Mesothelial cell of epicardium (in vitro differentiated cells): ENCODE results near the gene TTLL3. TPM values are rescaled to one million over a fixed set of nuclear protein-coding genes. Genes with fewer than 3 reads are reported as not detected.
"Not testable (repeated sequence)": the region's sequence is repeated elsewhere in the genome, so short reads cannot be mapped to it uniquely, and the experiment has no call there.

Experiments
- DNase-seq, 2 experiments: peaks; one replicate each; pipeline ENCODE4 v3.0.0; 2021; ENCODE audit warnings: low spot score in 2 of 2; ENCODE audit not compliant: unreplicated experiment in 2 of 2
- H3K27ac Mint-ChIP-seq: 2 replicates; pipeline ENCODE4 v1.8.0; 2021; ENCODE audit warnings: mixed read lengths
- H3K27me3 Mint-ChIP-seq: 2 replicates; pipeline ENCODE4 v1.8.0; 2021; ENCODE audit warnings: low read depth, mixed read lengths
- H3K36me3 Mint-ChIP-seq: 2 replicates; pipeline ENCODE4 v1.8.0; 2021; ENCODE audit warnings: mixed read lengths
- H3K4me1 Mint-ChIP-seq: 2 replicates; pipeline ENCODE4 v1.8.0; 2021; ENCODE audit warnings: mixed read lengths
- H3K4me3 Mint-ChIP-seq: 2 replicates; pipeline ENCODE4 v1.8.0; 2021; ENCODE audit warnings: mild to moderate bottlenecking, moderate library complexity, mixed read lengths
- H3K9me3 Mint-ChIP-seq: 2 replicates; pipeline ENCODE4 v1.8.0; 2021; ENCODE audit warnings: mixed read lengths
- total RNA-seq: library from RNA; stranded (reverse); gene quantifications from 3 replicates; pipeline ENCODE4 v1.2.1, GENCODE V29; 2021
- TF ChIP-seq, protein P1 (sequence below): fragments of 200-600 bp; sonication (generic); IDR thresholded peaks from one replicate; pipeline ENCODE4 v1.5.0; 2021; ENCODE audit warnings: antibody characterized with exemption; ENCODE audit not compliant: unreplicated experiment

TTLL3 gene
- total RNA-seq, 1 donor from 2014 or later, result 119 TPM

DNA sequence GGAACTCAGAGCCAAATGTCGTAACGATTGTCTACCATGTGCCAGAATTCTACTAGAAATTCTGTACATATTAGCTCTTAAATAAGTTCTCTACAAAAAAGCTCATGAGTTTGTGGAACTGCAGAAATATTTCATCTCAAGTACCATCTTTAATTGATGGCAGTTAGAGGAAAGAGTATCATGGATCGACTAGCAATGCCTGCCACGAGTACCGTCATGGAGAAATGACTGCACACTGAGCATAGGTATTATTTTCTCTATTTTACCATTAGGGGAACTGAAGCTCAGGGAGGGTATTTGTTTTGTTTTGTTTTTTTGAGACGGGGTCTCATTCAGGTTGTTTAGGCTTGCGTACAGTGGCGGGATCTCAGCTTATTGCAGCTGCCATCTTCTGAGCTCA, 31.0 kb downstream of the TTLL3 start:
- DNase-seq, result no peak
- Mint-ChIP-seq H3K9me3 (no peaks in the 10 kb centered on the region), H3K27ac (no peak overlapping the region), H3K4me1 (peaks cover 11% of the 10 kb centered on the region), H3K4me3 (no peak overlapping the region), H3K27me3 (no peaks in the 10 kb centered on the region), H3K36me3 (peaks cover 17% of the 10 kb centered on the region)
- TF ChIP-seq, protein P1, sequence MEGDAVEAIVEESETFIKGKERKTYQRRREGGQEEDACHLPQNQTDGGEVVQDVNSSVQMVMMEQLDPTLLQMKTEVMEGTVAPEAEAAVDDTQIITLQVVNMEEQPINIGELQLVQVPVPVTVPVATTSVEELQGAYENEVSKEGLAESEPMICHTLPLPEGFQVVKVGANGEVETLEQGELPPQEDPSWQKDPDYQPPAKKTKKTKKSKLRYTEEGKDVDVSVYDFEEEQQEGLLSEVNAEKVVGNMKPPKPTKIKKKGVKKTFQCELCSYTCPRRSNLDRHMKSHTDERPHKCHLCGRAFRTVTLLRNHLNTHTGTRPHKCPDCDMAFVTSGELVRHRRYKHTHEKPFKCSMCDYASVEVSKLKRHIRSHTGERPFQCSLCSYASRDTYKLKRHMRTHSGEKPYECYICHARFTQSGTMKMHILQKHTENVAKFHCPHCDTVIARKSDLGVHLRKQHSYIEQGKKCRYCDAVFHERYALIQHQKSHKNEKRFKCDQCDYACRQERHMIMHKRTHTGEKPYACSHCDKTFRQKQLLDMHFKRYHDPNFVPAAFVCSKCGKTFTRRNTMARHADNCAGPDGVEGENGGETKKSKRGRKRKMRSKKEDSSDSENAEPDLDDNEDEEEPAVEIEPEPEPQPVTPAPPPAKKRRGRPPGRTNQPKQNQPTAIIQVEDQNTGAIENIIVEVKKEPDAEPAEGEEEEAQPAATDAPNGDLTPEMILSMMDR, result no peak

DNA sequence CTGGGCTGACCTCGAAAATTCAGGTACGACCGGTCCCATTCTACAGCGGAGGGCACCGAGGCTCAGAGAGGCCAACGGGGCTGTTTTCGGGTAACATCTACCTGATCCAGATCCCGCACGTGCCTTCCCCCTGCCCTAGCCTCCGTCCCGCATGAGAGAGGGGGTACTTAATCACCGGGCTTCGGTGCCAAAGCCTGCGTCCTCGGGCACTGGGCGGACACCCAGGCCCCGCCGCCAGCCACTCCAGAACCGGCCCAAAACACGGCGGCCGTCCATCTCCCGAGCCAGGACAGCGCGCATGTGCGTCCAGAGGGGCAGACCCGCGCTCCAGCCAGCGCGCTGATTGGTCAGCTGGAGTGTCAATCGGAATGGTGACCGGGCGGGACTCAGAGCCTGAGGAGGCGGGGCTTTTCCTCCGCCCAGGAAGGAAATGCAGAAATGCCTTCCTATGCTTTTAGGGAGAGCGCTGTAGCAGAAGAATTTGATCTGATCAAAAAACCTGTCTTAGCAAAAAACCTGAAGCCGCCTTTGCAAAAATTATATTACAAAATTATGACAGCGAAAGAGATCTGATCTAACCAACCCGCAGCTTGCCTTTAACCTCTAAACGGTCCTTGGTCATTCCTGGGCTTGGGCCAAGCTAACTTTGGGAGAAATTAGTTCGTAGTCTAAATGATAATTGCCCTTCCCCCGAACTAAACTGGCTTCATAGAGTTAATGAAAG, 33.8 kb downstream of the TTLL3 start, which contains the start of gene RPUSD3:
Gene RPUSD3, minus strand, starts transcription at position 294 of the 724 bp plus-strand sequence. Its CDS starts 18 bp downstream, at position 276.
- no peaks in the 10 kb centered on the region for H3K27me3 Mint-ChIP-seq
- H3K36me3 Mint-ChIP-seq, result peaks cover 16% of the 10 kb centered on the region
- H3K4me3 Mint-ChIP-seq, result peak within 1 kb of the TSS; percentile 100
- DNase-seq, result peak; percentile 96 to 99
- TF ChIP-seq, protein P1, result no peak
- peak within 1 kb of the TSS; percentile 91 for H3K27ac Mint-ChIP-seq
- H3K4me1 Mint-ChIP-seq, result peaks cover 23% of the 10 kb centered on the region
- H3K9me3 Mint-ChIP-seq, result no peaks in the 10 kb centered on the region

DNA sequence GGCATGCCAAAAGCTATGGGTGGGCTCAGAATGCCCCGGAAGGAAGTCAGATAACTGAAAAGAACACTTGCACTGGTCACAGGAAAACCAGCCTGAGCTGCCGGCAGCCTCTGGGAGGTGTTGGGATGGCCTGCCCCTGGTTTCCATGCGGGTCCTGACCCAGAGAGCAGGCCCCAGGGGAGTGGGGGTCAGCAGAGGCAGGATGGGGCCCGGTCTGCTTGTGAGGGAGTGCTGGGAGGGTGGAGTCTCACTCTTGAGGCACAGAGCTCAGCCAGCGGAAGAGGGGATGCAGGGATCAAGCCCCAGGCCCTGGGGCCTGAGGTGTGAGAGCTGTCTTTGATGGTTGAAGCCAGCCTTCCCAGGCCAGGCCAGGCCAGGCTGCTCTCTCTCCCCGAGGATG, 36.2 kb downstream of the TTLL3 start:
- no peak for DNase-seq
- Mint-ChIP-seq H3K27ac (no peak overlapping the region), H3K4me3 (no peak overlapping the region), H3K36me3 (peaks cover 10% of the 10 kb centered on the region), H3K4me1 (peaks cover 23% of the 10 kb centered on the region), H3K27me3 (no peaks in the 10 kb centered on the region), H3K9me3 (no peaks in the 10 kb centered on the region)
- TF ChIP-seq, protein P1, result no peak

DNA sequence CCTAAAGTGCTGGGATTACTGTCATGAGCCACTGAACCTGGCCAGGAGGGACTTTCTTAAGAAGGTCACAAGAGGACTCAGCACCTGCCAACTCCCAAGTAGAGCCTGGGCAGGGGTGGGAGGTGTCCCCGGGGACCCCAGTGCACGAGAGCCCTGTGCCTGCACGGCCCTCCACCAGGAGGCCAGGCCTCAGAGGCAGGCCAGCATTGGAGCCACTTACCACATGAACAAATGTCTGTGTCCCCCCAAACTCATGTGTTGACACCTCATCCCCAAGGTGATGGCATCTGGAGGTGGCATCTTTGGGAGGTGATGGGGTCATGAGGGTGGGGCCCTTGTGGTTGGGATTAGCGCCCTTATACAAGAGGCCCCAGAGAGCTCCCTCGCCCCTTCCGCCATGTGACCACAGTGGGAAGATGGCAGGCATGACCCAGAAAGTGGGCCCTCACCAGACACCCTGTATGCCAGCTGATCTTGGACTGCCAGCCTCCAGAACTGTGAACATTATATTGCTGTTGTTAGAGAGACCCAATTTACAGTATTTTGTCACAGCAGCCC, 36.9 kb downstream of the TTLL3 start:
- TF ChIP-seq, protein P1, result no peak
- peaks cover 5% of the 10 kb centered on the region for H3K27me3 Mint-ChIP-seq
- no peak for DNase-seq
- no peaks in the 10 kb centered on the region for H3K9me3 Mint-ChIP-seq
- H3K36me3 Mint-ChIP-seq, result peaks cover 5% of the 10 kb centered on the region
- H3K4me1 Mint-ChIP-seq, result peaks cover 25% of the 10 kb centered on the region
- no peak overlapping the region for H3K27ac Mint-ChIP-seq
- H3K4me3 Mint-ChIP-seq, result no peak overlapping the region

DNA sequence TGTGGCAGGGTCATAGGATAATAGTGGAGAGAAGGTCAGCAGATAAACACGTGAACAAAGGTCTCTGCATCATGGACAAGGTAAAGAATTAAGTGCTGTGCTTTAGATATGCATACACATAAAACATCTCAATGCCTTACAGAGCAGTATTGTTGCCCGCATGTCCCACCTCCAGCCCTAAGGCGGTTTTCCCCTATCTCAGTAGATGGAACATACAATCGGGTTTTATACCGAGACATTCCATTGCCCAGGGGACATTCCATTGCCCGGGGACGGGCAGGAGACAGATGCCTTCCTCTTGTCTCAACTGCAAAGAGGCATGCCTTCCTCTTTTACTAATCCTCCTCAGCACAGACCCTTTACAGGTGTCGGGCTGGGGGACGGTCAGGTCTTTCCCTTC, 37.8 kb downstream of the TTLL3 start:
- H3K4me3 Mint-ChIP-seq, DNase-seq, H3K9me3 Mint-ChIP-seq, H3K36me3 Mint-ChIP-seq, H3K27me3 Mint-ChIP-seq: not testable (repeated sequence)
- H3K27ac Mint-ChIP-seq, result peak overlapping the region; percentile 68
- H3K4me1 Mint-ChIP-seq, result peaks cover 24% of the 10 kb centered on the region

DNA sequence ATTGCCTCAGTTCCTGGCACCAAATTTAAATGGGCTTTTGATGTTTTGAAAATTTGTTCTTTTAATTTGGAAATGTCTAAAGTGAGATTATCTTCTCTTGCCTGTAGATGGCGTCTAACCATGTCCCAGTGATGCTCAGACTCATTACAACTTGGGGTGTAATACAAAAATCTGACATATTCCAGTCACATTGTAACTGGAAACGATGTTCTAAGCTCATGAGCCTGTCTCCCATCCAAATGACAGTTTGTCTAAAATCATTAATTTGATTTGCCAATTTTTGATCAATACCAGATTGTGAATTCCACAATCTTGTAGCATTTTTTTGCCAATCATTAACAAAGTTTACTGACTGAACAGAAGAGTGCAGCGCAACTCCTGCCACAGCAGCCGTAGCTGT, 38.8 kb downstream of the TTLL3 start:
- not testable (repeated sequence) for DNase-seq, H3K4me3 Mint-ChIP-seq, H3K9me3 Mint-ChIP-seq, H3K36me3 Mint-ChIP-seq
- Mint-ChIP-seq H3K27me3 (peaks cover 14% of the 10 kb centered on the region), H3K27ac (peak overlapping the region; percentile 68), H3K4me1 (peaks cover 25% of the 10 kb centered on the region)
- TF ChIP-seq, protein P1, result peak; percentile 35

DNA sequence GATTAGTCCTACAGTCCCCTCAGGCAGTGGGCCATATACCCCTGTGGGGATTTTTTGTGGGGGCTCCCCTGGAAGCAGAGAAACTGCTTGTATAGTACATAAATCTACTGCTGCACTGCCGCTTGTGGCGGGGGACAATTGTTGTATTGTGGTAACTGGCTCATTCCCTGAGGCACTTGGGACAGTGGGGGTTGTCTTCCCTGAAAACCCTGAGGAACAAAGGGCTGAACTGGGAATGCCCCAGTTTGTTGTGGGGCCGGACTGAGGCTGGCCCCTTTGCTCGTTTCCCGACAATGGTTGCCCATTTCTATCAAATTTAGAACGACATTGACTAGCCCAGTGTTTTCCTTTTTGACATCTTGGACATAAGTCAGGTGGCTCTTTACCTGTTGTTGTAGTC, 41.3 kb downstream of the TTLL3 start:
- H3K27me3 Mint-ChIP-seq, result peaks cover 14% of the 10 kb centered on the region

DNA sequence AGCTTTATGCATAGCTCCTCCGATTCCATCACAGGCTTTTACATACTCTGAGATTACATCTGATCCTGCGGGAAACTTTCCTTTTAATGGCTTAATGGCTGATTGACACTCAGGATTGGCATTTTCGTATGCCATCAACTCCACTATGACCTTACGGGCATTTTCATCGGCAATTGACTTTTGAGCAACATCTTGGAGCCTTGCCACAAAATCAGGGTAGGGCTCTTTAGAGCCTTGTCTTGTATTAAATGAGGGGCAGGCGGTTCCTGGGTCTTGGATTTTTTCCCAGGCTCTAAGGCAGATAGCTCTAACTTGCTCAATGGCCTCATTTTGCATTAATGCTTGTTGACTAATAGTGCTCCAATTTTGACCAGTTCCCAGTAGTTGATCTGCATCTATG, 41.9 kb downstream of the TTLL3 start:
- not testable (repeated sequence) for H3K9me3 Mint-ChIP-seq, H3K36me3 Mint-ChIP-seq, H3K4me3 Mint-ChIP-seq, DNase-seq, H3K27ac Mint-ChIP-seq
- Mint-ChIP-seq H3K27me3 (peaks cover 14% of the 10 kb centered on the region), H3K4me1 (peaks cover 28% of the 10 kb centered on the region)

More for the DNA sequence above, 41.3 kb downstream of the TTLL3 start:
- not testable (repeated sequence) for H3K36me3 Mint-ChIP-seq, DNase-seq, H3K9me3 Mint-ChIP-seq, H3K4me3 Mint-ChIP-seq, H3K27ac Mint-ChIP-seq
- H3K4me1 Mint-ChIP-seq, result peaks cover 28% of the 10 kb centered on the region
